DMS114 treated with DMSO at 0.1 percent for 48 hours (cell line): ENCODE measurements around the gene SPRED3.

Source experiments
- DNase-seq: peaks from one replicate; lab custom pipeline; 2025; ENCODE audit not compliant: unreplicated experiment; lab: John Stamatoyannopoulos, UW

Gene SPRED3

DNA sequence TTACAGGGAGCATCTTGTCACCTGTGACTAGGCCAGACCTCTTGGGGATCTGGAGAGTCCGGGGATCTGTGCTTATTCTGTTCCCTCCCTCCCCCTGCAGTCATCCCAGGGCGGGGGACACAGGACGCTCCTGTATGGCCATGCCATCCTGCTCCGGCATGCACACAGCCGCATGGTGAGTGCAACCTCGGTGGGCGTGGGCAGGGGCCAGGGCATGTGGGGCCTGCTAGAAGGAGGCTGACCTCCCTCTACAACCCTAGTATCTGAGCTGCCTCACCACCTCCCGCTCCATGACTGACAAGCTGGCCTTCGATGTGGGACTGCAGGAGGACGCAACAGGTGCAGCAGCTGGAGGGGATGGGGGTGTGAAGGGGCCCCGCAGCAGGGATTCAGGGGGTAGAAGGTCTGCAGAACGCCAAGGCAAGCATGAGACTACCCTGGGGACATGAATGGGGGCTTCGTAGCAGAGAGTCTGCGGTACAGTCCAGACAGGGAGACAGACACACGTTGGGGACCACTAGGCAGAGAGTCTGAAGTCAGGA lies 55.0 kb downstream of the SPRED3 start:
- DNase-seq: no peak

DNA sequence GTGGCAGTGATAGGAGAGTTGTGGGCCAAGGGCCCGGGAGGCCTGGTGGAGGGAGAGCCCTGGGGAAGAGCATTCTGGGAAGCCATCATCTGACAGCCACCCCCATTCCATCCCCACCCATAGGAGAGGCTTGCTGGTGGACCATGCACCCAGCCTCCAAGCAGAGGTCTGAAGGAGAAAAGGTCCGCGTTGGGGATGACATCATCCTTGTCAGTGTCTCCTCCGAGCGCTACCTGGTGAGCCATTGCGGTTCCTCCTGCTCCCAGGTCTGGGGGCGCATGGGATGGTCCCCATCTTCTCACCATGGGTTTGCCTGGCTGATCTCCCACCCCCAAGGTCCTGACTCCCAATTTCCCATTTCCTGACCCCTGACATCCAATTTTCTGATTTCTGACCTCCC lies 55.5 kb downstream of the SPRED3 start:
- no peak for DNase-seq

GRCh38 chr19:38445362-38445761 lies 56.9 kb downstream of the SPRED3 start:
- DNase-seq: no peak

DNA sequence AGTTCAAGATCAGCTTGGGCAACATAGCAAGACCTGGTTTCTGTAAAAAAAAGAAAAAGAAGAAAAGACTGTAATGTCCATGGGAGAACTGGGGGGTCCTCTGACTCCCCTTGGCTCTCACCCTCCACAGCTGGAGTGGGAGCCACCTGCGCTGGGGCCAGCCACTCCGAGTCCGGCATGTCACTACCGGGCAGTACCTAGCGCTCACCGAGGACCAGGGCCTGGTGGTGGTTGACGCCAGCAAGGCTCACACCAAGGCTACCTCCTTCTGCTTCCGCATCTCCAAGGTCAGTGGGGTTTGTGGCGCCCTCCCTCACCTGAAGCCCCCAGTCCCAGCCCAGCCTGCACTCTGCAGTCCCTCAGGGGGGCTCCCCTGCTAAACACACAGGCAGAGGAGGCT lies 59.7 kb downstream of the SPRED3 start:
- DNase-seq: no peak
